GM12874 (cell line): ENCODE measurements around the gene ZNF530.

Experiments used
- TF ChIP-seq, protein P1 (sequence below): IDR thresholded peaks from 2 replicates; pipeline ENCODE4 v1.5.1; 2011; ENCODE audit warnings: low read depth, mild to moderate bottlenecking, control low read depth, low read length, moderate library complexity; ENCODE audit not compliant: insufficient read depth

Gene ZNF530

DNA sequence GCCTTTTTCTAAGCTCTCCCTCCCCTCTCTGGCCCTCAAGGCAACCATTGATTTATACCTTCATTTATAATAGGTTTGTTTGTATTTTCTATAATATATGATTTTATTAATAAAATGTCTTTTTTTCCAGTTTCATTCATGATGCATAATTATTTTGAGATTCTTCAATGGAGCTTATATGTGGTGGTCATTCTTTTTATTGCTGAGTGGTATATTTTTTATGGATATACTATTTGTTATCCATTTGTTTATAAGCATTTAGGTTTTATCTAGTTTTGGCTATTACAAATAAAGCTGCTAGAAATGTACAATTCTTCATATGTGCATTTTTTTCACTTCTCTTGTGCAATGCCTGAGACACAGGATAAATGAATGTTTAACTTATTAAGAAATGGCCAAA, 44.0 kb downstream of the ZNF530 start:
- TF ChIP-seq, protein P1, sequence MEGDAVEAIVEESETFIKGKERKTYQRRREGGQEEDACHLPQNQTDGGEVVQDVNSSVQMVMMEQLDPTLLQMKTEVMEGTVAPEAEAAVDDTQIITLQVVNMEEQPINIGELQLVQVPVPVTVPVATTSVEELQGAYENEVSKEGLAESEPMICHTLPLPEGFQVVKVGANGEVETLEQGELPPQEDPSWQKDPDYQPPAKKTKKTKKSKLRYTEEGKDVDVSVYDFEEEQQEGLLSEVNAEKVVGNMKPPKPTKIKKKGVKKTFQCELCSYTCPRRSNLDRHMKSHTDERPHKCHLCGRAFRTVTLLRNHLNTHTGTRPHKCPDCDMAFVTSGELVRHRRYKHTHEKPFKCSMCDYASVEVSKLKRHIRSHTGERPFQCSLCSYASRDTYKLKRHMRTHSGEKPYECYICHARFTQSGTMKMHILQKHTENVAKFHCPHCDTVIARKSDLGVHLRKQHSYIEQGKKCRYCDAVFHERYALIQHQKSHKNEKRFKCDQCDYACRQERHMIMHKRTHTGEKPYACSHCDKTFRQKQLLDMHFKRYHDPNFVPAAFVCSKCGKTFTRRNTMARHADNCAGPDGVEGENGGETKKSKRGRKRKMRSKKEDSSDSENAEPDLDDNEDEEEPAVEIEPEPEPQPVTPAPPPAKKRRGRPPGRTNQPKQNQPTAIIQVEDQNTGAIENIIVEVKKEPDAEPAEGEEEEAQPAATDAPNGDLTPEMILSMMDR = no peak

DNA sequence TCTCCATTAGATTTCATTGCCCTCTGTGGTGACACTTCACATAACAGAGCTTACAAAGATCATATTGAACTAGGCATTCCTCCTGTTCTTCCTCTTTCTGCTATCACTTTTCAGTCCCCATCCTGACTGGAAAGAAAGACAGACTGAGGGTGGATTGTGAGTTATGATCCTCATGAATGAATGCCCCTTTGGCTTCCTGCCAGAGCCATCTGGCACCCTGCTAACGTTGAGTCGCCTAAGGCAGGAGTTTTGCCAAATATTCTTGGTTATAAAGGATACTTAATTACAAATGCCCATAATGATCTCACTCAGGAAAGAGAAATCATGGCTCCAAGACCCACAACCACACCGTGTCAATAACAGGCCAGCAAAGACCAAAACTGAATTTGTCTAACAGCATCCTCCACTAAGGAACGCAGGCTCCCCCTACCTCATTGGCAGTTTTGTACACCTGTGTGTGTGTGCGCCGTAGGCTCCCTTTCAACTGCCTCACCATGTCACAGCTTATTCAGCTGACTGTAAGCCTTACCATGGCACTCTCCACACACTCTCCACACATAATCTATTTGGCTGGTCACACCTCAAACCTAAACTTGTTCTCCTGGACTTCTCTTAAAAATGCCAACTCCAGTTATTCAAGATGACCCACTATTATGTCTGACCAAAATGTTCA, 48.8 kb downstream of the ZNF530 start:
- TF ChIP-seq, protein P1 = no peak

DNA sequence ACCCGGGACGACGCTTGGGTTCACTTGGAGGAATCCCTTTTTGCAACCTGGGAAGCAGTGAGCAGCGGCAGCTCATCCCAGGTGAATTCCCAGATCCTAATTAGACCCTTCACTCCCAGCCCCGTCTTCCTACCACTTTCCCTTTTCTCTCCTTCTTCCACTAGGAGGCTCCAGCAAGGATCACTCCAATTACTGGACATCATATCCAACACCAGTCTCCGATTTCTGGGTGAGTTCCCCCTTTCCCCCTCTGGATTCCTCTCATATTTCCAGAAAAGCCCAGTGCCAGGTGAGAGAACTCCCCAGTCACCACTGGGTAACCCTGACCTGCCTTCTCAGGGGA, 51.9 kb downstream of the ZNF530 start:
- TF ChIP-seq, protein P1 = no peak

DNA sequence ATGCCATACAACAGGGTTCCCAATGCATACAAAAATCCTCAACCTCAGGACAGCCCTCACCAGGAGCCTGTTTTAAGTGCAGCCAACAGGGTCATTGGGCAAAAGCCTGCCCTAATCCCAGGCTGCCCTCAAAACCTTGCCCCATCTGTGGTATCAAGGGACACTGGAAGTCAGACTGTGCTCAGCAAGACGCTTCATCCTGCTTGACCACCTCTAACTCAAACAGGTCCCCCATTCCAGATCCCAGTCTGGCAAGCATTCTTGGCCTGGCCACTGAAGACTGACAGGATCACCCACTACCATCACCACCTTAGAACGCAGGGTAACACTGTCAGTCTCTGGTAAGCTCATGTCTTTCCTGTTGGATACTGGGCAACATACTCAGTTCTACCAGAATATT, 54.0 kb downstream of the ZNF530 start:
- TF ChIP-seq, protein P1 = no peak

DNA sequence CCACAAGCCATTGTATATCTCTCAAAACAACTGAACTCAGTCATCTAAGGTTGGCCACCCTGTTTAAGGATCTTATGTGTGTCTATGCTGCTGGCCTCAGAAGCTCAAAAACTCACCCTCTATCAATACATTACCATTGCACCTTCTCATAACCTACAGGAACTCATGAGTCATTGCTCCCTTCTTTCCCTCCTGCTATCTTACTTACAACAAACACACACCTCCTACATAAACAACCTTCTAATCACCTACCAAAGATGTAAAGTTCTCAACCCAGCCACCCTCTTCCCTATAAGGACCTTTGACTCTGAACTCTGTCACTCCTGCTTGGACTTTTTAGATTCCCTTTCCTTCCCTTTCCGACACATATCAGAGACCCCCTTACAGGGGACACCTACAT, 55.8 kb downstream of the ZNF530 start:
- TF ChIP-seq, protein P1 = no peak

DNA sequence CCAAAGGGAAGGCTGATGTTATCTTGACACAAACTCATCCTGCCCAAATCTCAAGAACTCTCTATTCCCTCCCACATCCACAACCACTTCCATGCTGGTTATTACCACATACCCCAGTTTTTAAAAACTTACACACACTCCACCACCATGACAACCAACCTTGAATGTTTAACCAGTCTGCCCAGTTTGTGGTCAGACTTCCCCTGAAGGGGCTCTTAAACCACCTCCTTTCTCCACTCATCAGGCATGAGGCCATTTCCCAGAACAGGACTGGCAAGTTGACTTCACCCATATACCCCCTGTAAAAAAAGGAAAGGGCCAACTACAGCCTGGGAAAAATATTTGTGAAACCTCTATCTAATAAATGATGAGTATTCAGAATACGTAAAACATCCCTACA, 56.7 kb downstream of the ZNF530 start:
- TF ChIP-seq, protein P1 = no peak
